ENCODE results near the gene ARHGAP22.
A peak's percentile ranks its signal among the peaks of the same experiment; 100 is the strongest.

Gene ARHGAP22

GRCh38 chr10:48633381-48634197 is 28.7 kb upstream of the ARHGAP22 start:
- FAIRE-seq (peak; percentile 8), DNase-seq (ENCODE audit: insufficient read length, low spot score) (no peak)

GRCh38 chr10:48632166-48632565 is 27.3 kb upstream of the ARHGAP22 start:
- FAIRE-seq (no peak), DNase-seq (ENCODE audit: insufficient read length, low spot score) (no peak)

- DNase-seq (ENCODE audit: insufficient read length, low spot score) (no peak), FAIRE-seq (no peak)
These were observed 23.2 kb upstream of the ARHGAP22 start for GRCh38 chr10:48627984-48628609.

- FAIRE-seq, result no peak
- no peak for DNase-seq (ENCODE audit: insufficient read length, low spot score)
These were observed 22.3 kb upstream of the ARHGAP22 start for GRCh38 chr10:48626986-48627731.

- DNase-seq (ENCODE audit: insufficient read length, low spot score) (no peak), FAIRE-seq (no peak)
These were observed 21.6 kb upstream of the ARHGAP22 start for GRCh38 chr10:48626447-48626846.

- DNase-seq (ENCODE audit: insufficient read length, low spot score), result no peak
- FAIRE-seq, result no peak
These were observed 20.9 kb upstream of the ARHGAP22 start for GRCh38 chr10:48625826-48626134.

- no peak for DNase-seq (ENCODE audit: insufficient read length, low spot score)
- no peak for FAIRE-seq
These were observed 18.8 kb upstream of the ARHGAP22 start for GRCh38 chr10:48623607-48624132.

- FAIRE-seq, result no peak
- DNase-seq (ENCODE audit: insufficient read length, low spot score), result no peak
These were observed 18.1 kb upstream of the ARHGAP22 start for GRCh38 chr10:48623009-48623408.

- FAIRE-seq (no peak), DNase-seq (ENCODE audit: insufficient read length, low spot score) (no peak)
These were observed 15.8 kb upstream of the ARHGAP22 start for GRCh38 chr10:48620719-48621118.

GRCh38 chr10:48616436-48616835 is 11.6 kb upstream of the ARHGAP22 start:
- no peak for FAIRE-seq

GRCh38 chr10:48614481-48615390 is 9.9 kb upstream of the ARHGAP22 start:
- DNase-seq (ENCODE audit: insufficient read length, low spot score) (no peak), FAIRE-seq (peak; percentile 96)

More at GRCh38 chr10:48616436-48616835, 11.6 kb upstream of the ARHGAP22 start:
- no peak for DNase-seq (ENCODE audit: insufficient read length, low spot score)

- peak; percentile 40 for FAIRE-seq
- DNase-seq (ENCODE audit: insufficient read length, low spot score), result no peak
These were observed 8.1 kb upstream of the ARHGAP22 start for GRCh38 chr10:48613016-48613415.

- no peak for DNase-seq (ENCODE audit: insufficient read length, low spot score)
- FAIRE-seq, result no peak
These were observed 7.5 kb upstream of the ARHGAP22 start for GRCh38 chr10:48612236-48612943.

GRCh38 chr10:48611133-48611532 is 6.3 kb upstream of the ARHGAP22 start:
- DNase-seq (ENCODE audit: insufficient read length, low spot score) (no peak), FAIRE-seq (no peak)

GRCh38 chr10:48610585-48611093 is 5.8 kb upstream of the ARHGAP22 start:
- FAIRE-seq, result no peak
- no peak for DNase-seq (ENCODE audit: insufficient read length, low spot score)

GRCh38 chr10:48609899-48610584 is 5.2 kb upstream of the ARHGAP22 start:
- FAIRE-seq (no peak), DNase-seq (ENCODE audit: insufficient read length, low spot score) (no peak)

GRCh38 chr10:48609441-48609840 is 4.6 kb upstream of the ARHGAP22 start:
- no peak for DNase-seq (ENCODE audit: insufficient read length, low spot score)
- FAIRE-seq, result no peak

GRCh38 chr10:48608976-48609375 is 4.1 kb upstream of the ARHGAP22 start:
- DNase-seq (ENCODE audit: insufficient read length, low spot score), result no peak
- no peak for FAIRE-seq

- FAIRE-seq (peak; percentile 97), DNase-seq (ENCODE audit: insufficient read length, low spot score) (peak; percentile 80)
These were observed 3.4 kb upstream of the ARHGAP22 start for GRCh38 chr10:48608279-48608681.
